Measurements from ENCODE around the gene PRSS27.

GRCh38 chr16:2715064-2715463 lies 5.0 kb downstream of the PRSS27 start:
- TF ChIP-seq POLR2A (IDR thresholded peaks at IDR 0.05; ENCODE audit: extremely low read depth, insufficient read length), result no peak
- no peak for TF ChIP-seq CTCF (IDR thresholded peaks at IDR 0.05; ENCODE audit: low read depth, low read length)

All from NB4 (cell line).